Measurements from ENCODE around the gene HTATSF1.

GRCh38 chrX:136491832-136492231, 5.6 kb upstream of the HTATSF1 start:
- TF ChIP-seq, protein P1, sequence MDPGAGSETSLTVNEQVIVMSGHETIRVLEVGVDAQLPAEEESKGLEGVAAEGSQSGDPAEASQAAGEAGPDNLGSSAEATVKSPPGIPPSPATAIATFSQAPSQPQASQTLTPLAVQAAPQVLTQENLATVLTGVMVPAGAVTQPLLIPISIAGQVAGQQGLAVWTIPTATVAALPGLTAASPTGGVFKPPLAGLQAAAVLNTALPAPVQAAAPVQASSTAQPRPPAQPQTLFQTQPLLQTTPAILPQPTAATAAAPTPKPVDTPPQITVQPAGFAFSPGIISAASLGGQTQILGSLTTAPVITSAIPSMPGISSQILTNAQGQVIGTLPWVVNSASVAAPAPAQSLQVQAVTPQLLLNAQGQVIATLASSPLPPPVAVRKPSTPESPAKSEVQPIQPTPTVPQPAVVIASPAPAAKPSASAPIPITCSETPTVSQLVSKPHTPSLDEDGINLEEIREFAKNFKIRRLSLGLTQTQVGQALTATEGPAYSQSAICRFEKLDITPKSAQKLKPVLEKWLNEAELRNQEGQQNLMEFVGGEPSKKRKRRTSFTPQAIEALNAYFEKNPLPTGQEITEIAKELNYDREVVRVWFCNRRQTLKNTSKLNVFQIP (CRISPR knock-in tag; IDR thresholded peaks at IDR 0.05; ENCODE audit: borderline replicate concordance, low read depth), result no peak
- TF ChIP-seq SNAI2 (CRISPR knock-in tag; IDR thresholded peaks at IDR 0.05) (no peak), ZNF565 (CRISPR knock-in tag; conservative IDR thresholded peaks at IDR 0.05; ENCODE audit: low read depth) (no peak), GLIS3 (CRISPR knock-in tag; IDR thresholded peaks at IDR 0.05) (no peak), BACH2 (CRISPR knock-in tag; IDR thresholded peaks at IDR 0.05; ENCODE audit: borderline replicate concordance) (no peak), ZFP30 (CRISPR knock-in tag; IDR thresholded peaks at IDR 0.05) (no peak), ZC3H10 (CRISPR knock-in tag; IDR thresholded peaks at IDR 0.05) (no peak), ZFP3 (CRISPR knock-in tag; IDR thresholded peaks at IDR 0.05) (no peak)
- TF ChIP-seq, protein P2, sequence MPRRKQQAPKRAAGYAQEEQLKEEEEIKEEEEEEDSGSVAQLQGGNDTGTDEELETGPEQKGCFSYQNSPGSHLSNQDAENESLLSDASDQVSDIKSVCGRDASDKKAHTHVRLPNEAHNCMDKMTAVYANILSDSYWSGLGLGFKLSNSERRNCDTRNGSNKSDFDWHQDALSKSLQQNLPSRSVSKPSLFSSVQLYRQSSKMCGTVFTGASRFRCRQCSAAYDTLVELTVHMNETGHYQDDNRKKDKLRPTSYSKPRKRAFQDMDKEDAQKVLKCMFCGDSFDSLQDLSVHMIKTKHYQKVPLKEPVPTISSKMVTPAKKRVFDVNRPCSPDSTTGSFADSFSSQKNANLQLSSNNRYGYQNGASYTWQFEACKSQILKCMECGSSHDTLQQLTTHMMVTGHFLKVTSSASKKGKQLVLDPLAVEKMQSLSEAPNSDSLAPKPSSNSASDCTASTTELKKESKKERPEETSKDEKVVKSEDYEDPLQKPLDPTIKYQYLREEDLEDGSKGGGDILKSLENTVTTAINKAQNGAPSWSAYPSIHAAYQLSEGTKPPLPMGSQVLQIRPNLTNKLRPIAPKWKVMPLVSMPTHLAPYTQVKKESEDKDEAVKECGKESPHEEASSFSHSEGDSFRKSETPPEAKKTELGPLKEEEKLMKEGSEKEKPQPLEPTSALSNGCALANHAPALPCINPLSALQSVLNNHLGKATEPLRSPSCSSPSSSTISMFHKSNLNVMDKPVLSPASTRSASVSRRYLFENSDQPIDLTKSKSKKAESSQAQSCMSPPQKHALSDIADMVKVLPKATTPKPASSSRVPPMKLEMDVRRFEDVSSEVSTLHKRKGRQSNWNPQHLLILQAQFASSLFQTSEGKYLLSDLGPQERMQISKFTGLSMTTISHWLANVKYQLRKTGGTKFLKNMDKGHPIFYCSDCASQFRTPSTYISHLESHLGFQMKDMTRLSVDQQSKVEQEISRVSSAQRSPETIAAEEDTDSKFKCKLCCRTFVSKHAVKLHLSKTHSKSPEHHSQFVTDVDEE (CRISPR knock-in tag; IDR thresholded peaks at IDR 0.05), result no peak

Data from SK-N-SH treated with all-trans-retinoic acid at 6 μM for 48 hours (cell line).